Loucy (cell line): ENCODE measurements around the gene PLEKHH1.

Source experiments
- H2AFZ ChIP-seq: fragments of 200-600 bp; sonication (generic); 2 replicates; pipeline ENCODE4 v1.6.0; 2016; ENCODE audit warnings: antibody characterized with exemption, mild to moderate bottlenecking, low read length, moderate library complexity
- H3F3A ChIP-seq: fragments of 200-600 bp; 2 replicates; pipeline ENCODE4 v1.6.0; 2016; ENCODE audit warnings: antibody characterized with exemption, low read depth, mild to moderate bottlenecking
- H3K27me3 ChIP-seq: fragments of 200-600 bp; sonication (generic); 2 replicates; pipeline ENCODE4 v1.6.1; 2014; ENCODE audit warnings: low read length, mild to moderate bottlenecking; ENCODE audit not compliant: insufficient read depth, poor library complexity, severe bottlenecking
- H3K36me3 ChIP-seq: fragments of 200-600 bp; sonication (generic); 2 replicates; pipeline ENCODE4 v1.6.1; 2016; ENCODE audit warnings: low read length; ENCODE audit not compliant: insufficient read depth
- H3K4me1 ChIP-seq: fragments of 200-600 bp; sonication (generic); 2 replicates; pipeline ENCODE4 v1.5.1; 2014; ENCODE audit warnings: low read length, mild to moderate bottlenecking; ENCODE audit not compliant: insufficient read depth, poor library complexity, severe bottlenecking
- H3K4me2 ChIP-seq: fragments of 200-600 bp; sonication (generic); 2 replicates; pipeline ENCODE4 v1.6.0; 2014; ENCODE audit warnings: antibody characterized with exemption, low read length, low read depth, mild to moderate bottlenecking; ENCODE audit not compliant: poor library complexity, severe bottlenecking
- H3K4me3 ChIP-seq: fragments of 200-600 bp; sonication (generic); 2 replicates; pipeline ENCODE4 v1.5.1; 2014; ENCODE audit warnings: low read length, mild to moderate bottlenecking, mixed read lengths; ENCODE audit not compliant: poor library complexity, severe bottlenecking
- H3K79me2 ChIP-seq: fragments of 200-600 bp; sonication (generic); 2 replicates; pipeline ENCODE4 v1.6.1; 2014; ENCODE audit warnings: low read length; ENCODE audit not compliant: insufficient read depth
- H3K9ac ChIP-seq: fragments of 200-600 bp; sonication (generic); 2 replicates; pipeline ENCODE4 v1.6.0; 2014; ENCODE audit warnings: mild to moderate bottlenecking, low read depth, low read length, moderate library complexity; ENCODE audit not compliant: poor library complexity, severe bottlenecking
- H3K9me2 ChIP-seq: fragments of 200-600 bp; sonication (generic); replicated peaks from 2 replicates; pipeline ENCODE4 v1.6.1; 2016; ENCODE audit warnings: low read depth, low read length, mixed read lengths
- H3K9me3 ChIP-seq: fragments of 200-600 bp; sonication (generic); 2 replicates; pipeline ENCODE4 v1.6.1; 2014; ENCODE audit warnings: mild to moderate bottlenecking, antibody characterized with exemption, low read length, low read depth; ENCODE audit not compliant: insufficient read depth
- H4K20me1 ChIP-seq: fragments of 200-600 bp; sonication (generic); 2 replicates; pipeline ENCODE4 v1.6.0; 2014; ENCODE audit warnings: antibody characterized with exemption, low read length, mild to moderate bottlenecking; ENCODE audit not compliant: insufficient read depth, poor library complexity, severe bottlenecking
- CTCF ChIP-seq: fragments of 200-600 bp; sonication (generic); conservative IDR thresholded peaks from 2 replicates; pipeline ENCODE4 v1.5.1; 2014; ENCODE audit warnings: mild to moderate bottlenecking, antibody characterized with exemption, low read length
- EZH2phosphoT487 ChIP-seq: fragments of 200-600 bp; IDR thresholded peaks from 2 replicates; pipeline ENCODE4 v1.6.1; 2018; ENCODE audit warnings: antibody characterized with exemption, mild to moderate bottlenecking, moderate library complexity, borderline replicate concordance

The PLEKHH1 gene

DNA sequence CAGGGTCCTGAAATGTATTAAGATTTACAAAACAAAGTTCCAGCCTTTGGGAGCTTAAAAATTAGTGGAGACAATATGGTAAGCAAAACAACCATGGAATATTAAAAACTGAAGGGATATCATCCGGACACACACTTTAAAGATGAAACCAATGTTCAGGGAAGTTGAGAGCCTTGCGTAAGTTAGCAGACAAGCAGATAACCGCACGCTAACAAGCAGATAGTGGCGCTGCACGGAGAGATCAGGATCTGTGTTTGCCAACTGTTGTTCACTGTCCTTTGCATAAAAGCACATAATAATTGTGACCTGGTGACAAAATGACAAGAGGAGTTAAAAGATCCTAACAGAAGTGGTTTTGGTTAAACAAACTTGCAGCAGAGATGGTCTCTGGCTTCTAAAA lies 30.2 kb upstream of the PLEKHH1 start:
- Histone ChIP-seq H3K9ac (no peak overlapping the region), H4K20me1 (no peaks in the 10 kb centered on the region), H3K4me1 (no peaks in the 10 kb centered on the region), H3K27me3 (no peaks in the 10 kb centered on the region), H3K4me2 (no peak overlapping the region), H3K36me3 (no peaks in the 10 kb centered on the region), H3K79me2 (no peaks in the 10 kb centered on the region), H3K9me3 (no peaks in the 10 kb centered on the region), H3K9me2 (no peaks in the 10 kb centered on the region), H3K4me3 (no peak overlapping the region), H2AFZ (no peak overlapping the region), H3F3A (no peaks in the 10 kb centered on the region)
- TF ChIP-seq CTCF: no peak
- no peak for TF ChIP-seq EZH2phosphoT487

- Histone ChIP-seq H3K4me1 (no peaks in the 10 kb centered on the region), H3K36me3 (no peaks in the 10 kb centered on the region), H3K27me3 (no peaks in the 10 kb centered on the region), H3K4me3 (no peak overlapping the region), H4K20me1 (no peaks in the 10 kb centered on the region), H3F3A (no peaks in the 10 kb centered on the region), H3K4me2 (no peak overlapping the region), H3K9me2 (no peaks in the 10 kb centered on the region), H3K9me3 (no peaks in the 10 kb centered on the region), H2AFZ (no peak overlapping the region), H3K9ac (no peak overlapping the region), H3K79me2 (no peaks in the 10 kb centered on the region)
- TF ChIP-seq EZH2phosphoT487 (no peak), CTCF (no peak)
Measured at GRCh38 chr14:67503331-67503730, 29.8 kb upstream of the PLEKHH1 start.

- Histone ChIP-seq H3K79me2 (no peaks in the 10 kb centered on the region), H3K36me3 (no peaks in the 10 kb centered on the region), H3K4me3 (no peak overlapping the region), H3K4me2 (no peak overlapping the region), H3K9me3 (no peaks in the 10 kb centered on the region), H3K9me2 (no peaks in the 10 kb centered on the region), H3K9ac (no peak overlapping the region), H2AFZ (no peak overlapping the region), H3K27me3 (no peaks in the 10 kb centered on the region), H4K20me1 (no peaks in the 10 kb centered on the region), H3F3A (no peaks in the 10 kb centered on the region), H3K4me1 (no peaks in the 10 kb centered on the region)
- TF ChIP-seq CTCF (no peak), EZH2phosphoT487 (no peak)
Measured at GRCh38 chr14:67505254-67505653, 27.8 kb upstream of the PLEKHH1 start.
